Neural progenitor cell (in vitro differentiated cells): ENCODE results near the gene SNX14.

Source experiments
- EZH2 ChIP-seq: fragments of 200-600 bp; sonication (generic); IDR thresholded peaks from 2 replicates; pipeline ENCODE4 v1.6.1; 2017; ENCODE audit warnings: antibody characterized with exemption, mild to moderate bottlenecking, moderate library complexity
- TF ChIP-seq, protein P1 (sequence below): fragments of 200-600 bp; sonication (generic); IDR thresholded peaks from 2 replicates; pipeline ENCODE4 v1.5.1; 2017; ENCODE audit warnings: antibody characterized with exemption, mild to moderate bottlenecking

DNA sequence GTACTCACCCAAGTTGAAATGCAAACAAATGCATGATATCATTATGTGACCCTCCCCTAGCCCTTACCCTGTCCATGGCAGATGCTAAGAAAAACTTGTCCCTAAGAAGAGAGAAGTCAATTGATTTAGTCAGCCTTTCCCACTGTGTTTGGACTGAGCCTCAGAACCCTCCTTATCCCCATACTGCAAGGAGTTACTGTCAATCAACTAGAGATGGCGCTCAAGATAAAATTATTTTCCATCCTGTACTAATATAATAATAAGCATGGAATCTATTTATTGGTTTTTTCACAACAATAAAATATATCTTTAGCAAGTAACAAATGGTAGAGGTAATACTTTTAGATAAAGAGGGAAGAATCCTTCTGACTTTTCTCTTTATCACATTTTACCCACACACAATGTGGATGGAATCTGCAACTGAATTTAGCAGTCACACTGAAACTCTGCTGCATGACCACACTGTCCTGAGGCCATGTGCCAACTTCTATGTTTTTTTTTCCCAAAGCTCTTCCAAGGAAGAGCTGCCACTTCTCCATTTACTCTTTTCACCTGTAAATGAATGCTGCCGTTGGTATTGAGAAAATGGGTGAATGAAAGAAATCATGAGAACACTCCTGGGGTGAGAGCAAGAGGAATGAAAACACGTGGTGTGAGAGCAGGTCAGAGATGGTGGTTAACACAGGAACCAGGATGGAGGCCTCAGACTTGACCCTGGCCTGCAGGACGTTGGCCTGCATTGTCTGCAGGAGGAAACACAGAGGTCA lies 133.3 kb downstream of the SNX14 start:
- TF ChIP-seq, protein P1, sequence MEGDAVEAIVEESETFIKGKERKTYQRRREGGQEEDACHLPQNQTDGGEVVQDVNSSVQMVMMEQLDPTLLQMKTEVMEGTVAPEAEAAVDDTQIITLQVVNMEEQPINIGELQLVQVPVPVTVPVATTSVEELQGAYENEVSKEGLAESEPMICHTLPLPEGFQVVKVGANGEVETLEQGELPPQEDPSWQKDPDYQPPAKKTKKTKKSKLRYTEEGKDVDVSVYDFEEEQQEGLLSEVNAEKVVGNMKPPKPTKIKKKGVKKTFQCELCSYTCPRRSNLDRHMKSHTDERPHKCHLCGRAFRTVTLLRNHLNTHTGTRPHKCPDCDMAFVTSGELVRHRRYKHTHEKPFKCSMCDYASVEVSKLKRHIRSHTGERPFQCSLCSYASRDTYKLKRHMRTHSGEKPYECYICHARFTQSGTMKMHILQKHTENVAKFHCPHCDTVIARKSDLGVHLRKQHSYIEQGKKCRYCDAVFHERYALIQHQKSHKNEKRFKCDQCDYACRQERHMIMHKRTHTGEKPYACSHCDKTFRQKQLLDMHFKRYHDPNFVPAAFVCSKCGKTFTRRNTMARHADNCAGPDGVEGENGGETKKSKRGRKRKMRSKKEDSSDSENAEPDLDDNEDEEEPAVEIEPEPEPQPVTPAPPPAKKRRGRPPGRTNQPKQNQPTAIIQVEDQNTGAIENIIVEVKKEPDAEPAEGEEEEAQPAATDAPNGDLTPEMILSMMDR: no peak
- TF ChIP-seq EZH2: no peak
